GM23338 (cell line): Measurements from ENCODE around the gene NID1. TPM values are rescaled to one million over a fixed set of nuclear protein-coding genes. Genes with fewer than 3 reads are reported as not detected.

Experiments
- ATAC-seq: fragments of 200-7000 bp; cut with Tn5 transposase; 3 replicates; pipeline ENCODE4 v1.9.1; 2020
- DNase-seq: peaks from one replicate; pipeline ENCODE4 v3.0.0-alpha.2; 2015; ENCODE audit warnings: low spot score
- H2AFZ ChIP-seq: fragments of 200-600 bp; sonication (generic); 2 replicates; pipeline ENCODE4 v1.8.0; 2016; ENCODE audit warnings: antibody characterized with exemption, mild to moderate bottlenecking, moderate library complexity
- H3F3A ChIP-seq: fragments of 200-600 bp; sonication (generic); replicated peaks from 2 replicates; pipeline ENCODE4 v1.8.0; 2017; ENCODE audit warnings: antibody characterized with exemption, mixed run types, low read depth
- H3K27ac ChIP-seq: fragments of 200-600 bp; sonication (generic); 2 replicates; pipeline ENCODE4 v1.6.1; 2016; ENCODE audit warnings: low read depth
- H3K27me3 ChIP-seq: fragments of 200-600 bp; sonication (generic); 2 replicates; pipeline ENCODE4 v1.8.0; 2016; ENCODE audit warnings: mild to moderate bottlenecking, mixed run types, moderate library complexity; ENCODE audit not compliant: insufficient read depth
- H3K36me3 ChIP-seq: fragments of 200-600 bp; sonication (generic); 2 replicates; pipeline ENCODE4 v1.8.0; 2016; ENCODE audit warnings: mild to moderate bottlenecking; ENCODE audit not compliant: insufficient read depth
- H3K4me1 ChIP-seq: fragments of 200-600 bp; sonication (generic); 2 replicates; pipeline ENCODE4 v1.8.0; 2016; ENCODE audit warnings: mild to moderate bottlenecking, moderate library complexity; ENCODE audit not compliant: insufficient read depth
- H3K4me2 ChIP-seq: fragments of 200-600 bp; sonication (generic); 2 replicates; pipeline ENCODE4 v1.7.1; 2017; ENCODE audit warnings: mixed run types
- H3K4me3 ChIP-seq: fragments of 200-600 bp; sonication (generic); 2 replicates; pipeline ENCODE4 v1.6.1; 2016; ENCODE audit warnings: mixed run types
- H3K79me2 ChIP-seq: fragments of 200-600 bp; sonication (generic); replicated peaks from 2 replicates; pipeline ENCODE4 v1.8.0; 2017; ENCODE audit warnings: mild to moderate bottlenecking; ENCODE audit not compliant: insufficient read depth
- H3K9me2 ChIP-seq: fragments of 200-600 bp; sonication (generic); 2 replicates; pipeline ENCODE4 v1.8.0; 2017; ENCODE audit not compliant: insufficient read depth
- H4K20me1 ChIP-seq: fragments of 200-600 bp; sonication (generic); replicated peaks from 2 replicates; pipeline ENCODE4 v1.8.0; 2017; ENCODE audit warnings: mild to moderate bottlenecking; ENCODE audit not compliant: insufficient read depth
- H3K27ac Mint-ChIP-seq: 2 replicates; pipeline ENCODE4 v1.8.0; 2020; ENCODE audit warnings: inconsistent platforms, mild to moderate bottlenecking, moderate library complexity, mixed read lengths
- H3K27me3 Mint-ChIP-seq: 3 replicates; pipeline ENCODE4 v1.8.0; 2022; ENCODE audit warnings: low read depth, mild to moderate bottlenecking, moderate library complexity, mixed read lengths, inconsistent platforms; ENCODE audit not compliant: insufficient read depth, poor library complexity
- H3K36me3 Mint-ChIP-seq: 3 replicates; pipeline ENCODE4 v1.8.0; 2021; ENCODE audit warnings: low read depth, mild to moderate bottlenecking, inconsistent platforms, moderate library complexity, mixed read lengths
- H3K4me1 Mint-ChIP-seq: 3 replicates; pipeline ENCODE4 v1.8.0; 2020; ENCODE audit warnings: mild to moderate bottlenecking, inconsistent platforms, mixed read lengths
- H3K4me3 Mint-ChIP-seq: 3 replicates; pipeline ENCODE4 v1.8.0; 2021; ENCODE audit warnings: moderate library complexity, mild to moderate bottlenecking, inconsistent platforms, mixed read lengths
- H3K9me3 Mint-ChIP-seq: 3 replicates; pipeline ENCODE4 v1.8.0; 2020; ENCODE audit warnings: moderate library complexity, mild to moderate bottlenecking, inconsistent platforms, mixed read lengths
- CREB1 ChIP-seq: fragments of 250-450 bp; sonication (Bioruptor Pico); IDR thresholded peaks from 2 replicates; pipeline ENCODE4 v1.5.0; 2020; ENCODE audit warnings: low read depth, mild to moderate bottlenecking, moderate library complexity
- CTCF ChIP-seq, 2 experiments: fragments of 200-600 bp in 1 of 2; sonication (generic) in 1 of 2; conservative IDR thresholded peaks; 2 replicates each; pipeline versions ENCODE4 v1.5.1 to v1.6.1; 2016 to 2017; ENCODE audit warnings: antibody characterized with exemption in 2 of 2, low read depth in 2 of 2, mild to moderate bottlenecking in 2 of 2, moderate library complexity in 1 of 2
- ETS1 ChIP-seq: IDR thresholded peaks from 2 replicates; pipeline ENCODE4 v1.6.1; 2016; ENCODE audit warnings: antibody characterized with exemption
- EZH2 ChIP-seq: fragments of 200-600 bp; sonication (generic); IDR thresholded peaks from one replicate; pipeline ENCODE4 v1.8.0; 2017; ENCODE audit warnings: antibody characterized with exemption, mild to moderate bottlenecking, low read depth; ENCODE audit not compliant: unreplicated experiment
- EZH2phosphoT487 ChIP-seq: fragments of 200-600 bp; sonication (generic); IDR thresholded peaks from one replicate; pipeline ENCODE4 v1.8.1; 2018; ENCODE audit warnings: antibody characterized with exemption; ENCODE audit not compliant: unreplicated experiment
- JUNB ChIP-seq: IDR thresholded peaks from one replicate; pipeline ENCODE4 v1.6.1; 2016; ENCODE audit warnings: antibody characterized with exemption; ENCODE audit not compliant: unreplicated experiment
- NANOG ChIP-seq: IDR thresholded peaks from 2 replicates; pipeline ENCODE4 v1.6.1; 2016; ENCODE audit warnings: antibody characterized with exemption, borderline replicate concordance
- POLR2AphosphoS5 ChIP-seq: IDR thresholded peaks from 2 replicates; pipeline ENCODE4 v1.6.1; 2016; ENCODE audit warnings: antibody characterized with exemption, low read depth
- REST ChIP-seq: IDR thresholded peaks from one replicate; pipeline ENCODE4 v1.6.1; 2018; ENCODE audit warnings: antibody characterized with exemption; ENCODE audit not compliant: unreplicated experiment
- STAT1 ChIP-seq: IDR thresholded peaks from one replicate; pipeline ENCODE4 v1.6.1; 2016; ENCODE audit warnings: antibody characterized with exemption; ENCODE audit not compliant: unreplicated experiment
- ZNF114 ChIP-seq: fragments of 250-450 bp; sonication (Bioruptor Pico); IDR thresholded peaks from 2 replicates; pipeline ENCODE4 v1.5.0; 2020; ENCODE audit warnings: mild to moderate bottlenecking, moderate library complexity
- ZNF331 ChIP-seq: fragments of 250-450 bp; sonication (Bioruptor Pico); IDR thresholded peaks from 2 replicates; pipeline ENCODE4 v1.5.0; 2020; ENCODE audit warnings: low read depth, mild to moderate bottlenecking, moderate library complexity
- ZNF462 ChIP-seq: fragments of 250-450 bp; sonication (Bioruptor Pico); IDR thresholded peaks from 2 replicates; pipeline ENCODE4 v1.5.0; 2020; ENCODE audit warnings: mild to moderate bottlenecking, moderate library complexity
- polyA plus RNA-seq: library from polyadenylated mRNA; unstranded; fragments of >200 nt; fragmentation: Nextera tagmentation; extraction: Ambion mirVana; gene quantifications from 2 replicates; pipeline ENCODE4 v1.2.1, GENCODE V29; 2016
- total RNA-seq: library from RNA; depleted of rRNA; stranded (reverse); fragments of >200 nt; shearing (Covaris generic); gene quantifications from 2 replicates; pipeline ENCODE4 v1.2.3, GENCODE V29; 2014

Gene NID1
- total and polyA plus RNA-seq, 2 experiments from 2014 or later, result 7.1 to 32.5 TPM

- no peak for DNase-seq
- no peak overlapping the region for H3K4me3 ChIP-seq
- H3K27me3 ChIP-seq, result no peaks in the 10 kb centered on the region
- H3K4me3 Mint-ChIP-seq, result no peak overlapping the region
- H3K27me3 Mint-ChIP-seq, result peaks cover 11% of the 10 kb centered on the region
- no peak for TF ChIP-seq NANOG
- TF ChIP-seq ZNF462 (CRISPR knock-in tag), result no peak
- no peak for TF ChIP-seq ZNF331 (CRISPR knock-in tag)
- no peak for TF ChIP-seq REST
- no peak for TF ChIP-seq ZNF114 (CRISPR knock-in tag)
- no peak for TF ChIP-seq JUNB
- no peak for TF ChIP-seq ETS1
- no peak for TF ChIP-seq CTCF (conservative IDR thresholded peaks at IDR 0.05; ENCODE audit: low read depth in 2 of 2)
- TF ChIP-seq EZH2, result no peak
- TF ChIP-seq CREB1 (CRISPR knock-in tag), result no peak
- no peak for TF ChIP-seq STAT1
- no peak for TF ChIP-seq EZH2phosphoT487
- TF ChIP-seq POLR2AphosphoS5, result no peak
- no peak overlapping the region for H3K27ac Mint-ChIP-seq
- H3K36me3 Mint-ChIP-seq, result peaks cover 30% of the 10 kb centered on the region
- H3K9me3 Mint-ChIP-seq, result peaks cover 16% of the 10 kb centered on the region; the same call in 2 of the 3 replicates
- peaks cover 2% of the 10 kb centered on the region; the same call in 2 of the 3 replicates for H3K4me1 Mint-ChIP-seq
- peaks cover 21% of the 10 kb centered on the region for H3K36me3 ChIP-seq
- H2AFZ ChIP-seq, result no peak overlapping the region
- no peaks in the 10 kb centered on the region for H3K79me2 ChIP-seq
- no peaks in the 10 kb centered on the region for H3F3A ChIP-seq
- H3K27ac ChIP-seq, result no peak overlapping the region
- no peak for ATAC-seq
- H3K9me2 ChIP-seq, result no peaks in the 10 kb centered on the region; the same call in 1 of the 2 replicates
- H4K20me1 ChIP-seq, result no peaks in the 10 kb centered on the region
- H3K4me2 ChIP-seq, result no peak overlapping the region
- peaks cover 4% of the 10 kb centered on the region; the same call in 1 of the 2 replicates for H3K4me1 ChIP-seq
Measured at GRCh38 chr1:235974616-235975015, 90.3 kb downstream of the NID1 start.
